Tibial artery (tissue), 4 donors: Measurements from ENCODE around the gene SLC38A10.
A peak's percentile ranks its signal among the peaks of the same experiment; 100 is the strongest.

Experiments
- DNase-seq, 2 donors: peaks; one replicate each; pipeline ENCODE4 v3.0.0-alpha.2; 2019
- H3K27ac ChIP-seq, 2 donors: fragments of 200-600 bp; sonication (generic) in 1 of 2; 1 replicate in 1 of 2; 2 replicates in 1 of 2; pipeline ENCODE4 v1.5.1; 2018 to 2019; ENCODE audit warnings: mild to moderate bottlenecking in 1 of 2
- H3K27me3 ChIP-seq, 2 donors: fragments of 200-600 bp; sonication (generic) in 1 of 2; one replicate each; pipeline versions ENCODE4 v1.5.1 to v1.6.0; 2016 to 2019
- H3K36me3 ChIP-seq, 3 donors: fragments of 200-600 bp; sonication (generic) in 2 of 3; one replicate each; pipeline ENCODE4 v1.5.1; 2016 to 2019; ENCODE audit warnings: mild to moderate bottlenecking in 2 of 3
- H3K4me1 ChIP-seq, 4 donors: fragments of 200-600 bp; sonication (generic) in 2 of 4; 1 replicate in 3 of 4; 2 replicates in 1 of 4; pipeline ENCODE4 v1.5.1; 2016 to 2019
- H3K4me3 ChIP-seq, 2 donors: fragments of 200-600 bp; sonication (generic) in 1 of 2; 1 replicate in 1 of 2; 2 replicates in 1 of 2; pipeline ENCODE4 v1.5.1; 2018 to 2019; ENCODE audit warnings: mild to moderate bottlenecking in 2 of 2
- H3K9me3 ChIP-seq, 3 donors: fragments of 200-600 bp; sonication (generic) in 1 of 3; one replicate each; pipeline ENCODE4 v1.5.1; 2016 to 2019
- CTCF ChIP-seq, 2 experiments: fragments of 200-600 bp in 1 of 2; fragments of 450-650 bp in 1 of 2; IDR thresholded peaks; one replicate each; pipeline ENCODE4 v1.5.1; 2017 to 2019; ENCODE audit warnings: antibody characterized with exemption in 2 of 2, mild to moderate bottlenecking in 1 of 2, moderate library complexity in 1 of 2
- intact Hi-C: fragments of 100-400 bp; cut with DNase I; formaldehyde crosslinking; loops from one replicate; pipeline ENCODE4 v1.15.0; 2023; ENCODE audit warnings: low total_unique reads

The SLC38A10 gene

DNA sequence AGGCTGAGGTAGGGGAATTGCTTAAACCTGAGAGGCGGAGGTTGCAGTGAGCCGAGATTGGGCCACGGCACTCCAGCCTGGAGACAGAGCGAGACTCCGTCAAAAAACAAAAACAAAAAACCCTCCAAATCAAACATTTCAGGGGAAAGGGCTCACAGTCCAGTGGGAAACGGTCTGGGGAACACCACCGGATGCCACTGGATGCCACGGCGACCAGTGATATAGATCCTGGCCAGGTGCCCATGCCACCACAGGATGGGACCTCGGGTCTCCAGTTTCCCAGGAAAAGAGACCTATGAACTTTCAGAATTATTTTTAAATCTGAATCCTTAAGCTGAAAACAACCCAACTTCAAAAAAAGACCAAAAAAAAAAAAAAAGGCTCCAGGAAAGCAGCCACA, 84.6 kb downstream of the SLC38A10 start:
- no peaks in the 10 kb centered on the region for H3K9me3 ChIP-seq
- peaks cover 0 to 21% (median 0%) of the 10 kb centered on the region in 3 donors for H3K36me3 ChIP-seq
- intact Hi-C loops, result no loop called here
- peaks cover 0 to 44% (median 20%) of the 10 kb centered on the region in 4 donors for H3K4me1 ChIP-seq
- H3K27me3 ChIP-seq, result no peaks in the 10 kb centered on the region
- H3K4me3 ChIP-seq, result peak overlapping the region; percentile 8 to 20
- H3K27ac ChIP-seq, result peak overlapping the region; percentile 64 to 65
- no peak for DNase-seq
- TF ChIP-seq CTCF (IDR thresholded peaks at IDR 0.05), result no peak

- H3K4me3 ChIP-seq, result no peak overlapping the region
- H3K36me3 ChIP-seq, result peaks cover 0 to 21% (median 0%) of the 10 kb centered on the region in 3 donors
- H3K27ac ChIP-seq, result no peak overlapping the region
- TF ChIP-seq CTCF (IDR thresholded peaks at IDR 0.05), result no peak
- no peak for DNase-seq
- no peaks in the 10 kb centered on the region for H3K9me3 ChIP-seq
- H3K27me3 ChIP-seq, result no peaks in the 10 kb centered on the region
- H3K4me1 ChIP-seq, result peaks cover 0 to 45% (median 20%) of the 10 kb centered on the region in 4 donors
- intact Hi-C loops, result no loop called here
Observed at GRCh38 chr17:81209141-81209540, 86.0 kb downstream of the SLC38A10 start.

GRCh38 chr17:81208651-81209050, 86.5 kb downstream of the SLC38A10 start:
- Histone ChIP-seq H3K4me1 (peaks cover 0 to 45% (median 20%) of the 10 kb centered on the region in 4 donors), H3K27ac (no peak overlapping the region), H3K27me3 (no peaks in the 10 kb centered on the region), H3K4me3 (no peak overlapping the region), H3K9me3 (no peaks in the 10 kb centered on the region), H3K36me3 (peaks cover 0 to 26% (median 0%) of the 10 kb centered on the region in 3 donors)
- intact Hi-C loops, result no loop called here
- no peak for TF ChIP-seq CTCF (IDR thresholded peaks at IDR 0.05)
- DNase-seq, result no peak

DNA sequence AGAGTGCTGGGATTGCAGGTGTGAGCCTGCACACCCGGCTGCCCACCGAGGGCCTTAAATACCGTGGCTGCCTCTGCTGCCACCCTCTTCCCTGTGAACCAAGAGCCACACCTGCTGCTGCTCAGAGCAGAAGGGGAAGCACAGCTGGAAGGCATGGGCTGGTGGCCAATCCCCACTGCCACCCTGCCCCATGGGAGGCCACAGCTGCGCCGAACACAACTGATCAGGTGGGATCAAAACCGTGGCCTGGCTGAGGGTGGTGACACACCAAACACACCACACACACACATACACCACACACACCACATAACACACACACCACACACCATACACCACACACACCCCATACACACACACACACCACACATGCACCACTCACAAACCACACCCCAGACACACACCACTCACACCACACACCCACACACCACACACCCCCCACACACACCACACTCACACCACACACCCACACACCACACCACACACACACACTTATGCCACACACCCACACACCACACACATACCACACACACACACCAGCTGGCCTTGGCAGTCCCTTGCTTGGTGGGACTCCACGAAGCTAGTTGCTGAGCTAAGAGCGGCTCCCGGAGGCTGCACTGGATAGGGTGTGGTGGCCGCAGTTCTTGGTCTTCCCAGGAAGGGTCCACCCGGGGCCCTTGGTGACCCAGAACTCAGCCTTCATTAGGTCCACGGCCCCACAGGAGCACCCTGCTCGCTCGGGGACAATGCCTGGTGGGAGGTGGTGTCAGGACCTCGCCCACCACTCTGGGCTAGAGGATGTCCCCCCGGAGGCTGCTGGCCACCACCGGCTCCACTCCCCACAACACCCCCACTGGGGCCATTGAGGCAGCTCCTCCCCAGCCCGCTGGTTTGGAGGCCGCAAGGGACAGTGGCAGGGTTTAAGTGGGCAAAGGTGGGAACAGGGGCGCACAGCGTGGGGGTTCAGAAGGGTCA, 87.2 kb downstream of the SLC38A10 start:
- intact Hi-C loops, result no loop called here
- no peaks in the 10 kb centered on the region for H3K9me3 ChIP-seq
- DNase-seq, result no peak
- TF ChIP-seq CTCF (IDR thresholded peaks at IDR 0.05), result no peak
- H3K36me3 ChIP-seq, result peaks cover 0 to 33% (median 0%) of the 10 kb centered on the region in 3 donors
- no peak overlapping the region for H3K4me3 ChIP-seq
- peaks cover 0 to 45% (median 20%) of the 10 kb centered on the region in 4 donors for H3K4me1 ChIP-seq
- H3K27me3 ChIP-seq, result no peaks in the 10 kb centered on the region
- H3K27ac ChIP-seq, result peak overlapping the region in 1 of 2 donors; percentile 52

GRCh38 chr17:81206657-81207056, 88.5 kb downstream of the SLC38A10 start:
- intact Hi-C loops, result no loop called here
- DNase-seq, result no peak
- no peak overlapping the region for H3K4me3 ChIP-seq
- peaks cover 0 to 45% (median 20%) of the 10 kb centered on the region in 4 donors for H3K4me1 ChIP-seq
- H3K9me3 ChIP-seq, result no peaks in the 10 kb centered on the region
- H3K27ac ChIP-seq, result peak overlapping the region; percentile 6 to 52
- H3K36me3 ChIP-seq, result peaks cover 0 to 36% (median 0%) of the 10 kb centered on the region in 3 donors
- no peak for TF ChIP-seq CTCF (IDR thresholded peaks at IDR 0.05)
- H3K27me3 ChIP-seq, result no peaks in the 10 kb centered on the region
